Mammary epithelial cell (primary cell): ENCODE measurements around the gene ZBTB49.
"Not testable (repeated sequence)": the region's sequence is repeated elsewhere in the genome, so short reads cannot be mapped to it uniquely, and the experiment has no call there.

Experiments used
- EZH2 ChIP-seq: IDR thresholded peaks from 2 replicates; pipeline ENCODE4 v1.6.1; 2012; ENCODE audit warnings: low read length, inconsistent platforms, borderline replicate concordance
- TF ChIP-seq, protein P1 (sequence below), 2 donors: IDR thresholded peaks in 1 of 2; conservative IDR thresholded peaks in 1 of 2; 2 replicates each; pipeline ENCODE4 v1.5.1; 2011 to 2012; ENCODE audit warnings: inconsistent platforms in 2 of 2, low read length in 2 of 2, mild to moderate bottlenecking in 2 of 2, control low read depth in 1 of 2, low read depth in 1 of 2; ENCODE audit not compliant: insufficient read depth in 1 of 2; ENCODE audit errors: extremely low read depth in 1 of 2

- TF ChIP-seq, protein P1, sequence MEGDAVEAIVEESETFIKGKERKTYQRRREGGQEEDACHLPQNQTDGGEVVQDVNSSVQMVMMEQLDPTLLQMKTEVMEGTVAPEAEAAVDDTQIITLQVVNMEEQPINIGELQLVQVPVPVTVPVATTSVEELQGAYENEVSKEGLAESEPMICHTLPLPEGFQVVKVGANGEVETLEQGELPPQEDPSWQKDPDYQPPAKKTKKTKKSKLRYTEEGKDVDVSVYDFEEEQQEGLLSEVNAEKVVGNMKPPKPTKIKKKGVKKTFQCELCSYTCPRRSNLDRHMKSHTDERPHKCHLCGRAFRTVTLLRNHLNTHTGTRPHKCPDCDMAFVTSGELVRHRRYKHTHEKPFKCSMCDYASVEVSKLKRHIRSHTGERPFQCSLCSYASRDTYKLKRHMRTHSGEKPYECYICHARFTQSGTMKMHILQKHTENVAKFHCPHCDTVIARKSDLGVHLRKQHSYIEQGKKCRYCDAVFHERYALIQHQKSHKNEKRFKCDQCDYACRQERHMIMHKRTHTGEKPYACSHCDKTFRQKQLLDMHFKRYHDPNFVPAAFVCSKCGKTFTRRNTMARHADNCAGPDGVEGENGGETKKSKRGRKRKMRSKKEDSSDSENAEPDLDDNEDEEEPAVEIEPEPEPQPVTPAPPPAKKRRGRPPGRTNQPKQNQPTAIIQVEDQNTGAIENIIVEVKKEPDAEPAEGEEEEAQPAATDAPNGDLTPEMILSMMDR (conservative IDR thresholded peaks at IDR 0.05 in 1 of 2, IDR thresholded peaks at IDR 0.05 in 1 of 2; ENCODE audit: extremely low read depth in 1 of 2, insufficient read depth in 1 of 2, low read depth in 1 of 2, low read length in 2 of 2): not testable (repeated sequence)
- not testable (repeated sequence) for TF ChIP-seq EZH2
Observed at GRCh38 chr4:4348585-4348984, 58.5 kb downstream of the ZBTB49 start.
